Heart left ventricle (tissue), 13 donors: Measurements from ENCODE around the gene CCDC27.

Experiments
- POLR2A ChIP-seq, 2 donors: fragments of 450-650 bp; IDR thresholded peaks; one replicate each; pipeline ENCODE4 v1.6.1; 2017; ENCODE audit warnings: antibody characterized with exemption in 2 of 2, mild to moderate bottlenecking in 2 of 2, moderate library complexity in 2 of 2
- TF ChIP-seq, protein P1 (sequence below), 12 donors: fragments of 200-600 bp; sonication (generic) in 4 of 12; IDR thresholded peaks; one replicate each; pipeline versions ENCODE4 v1.5.0 to v1.8.0; 2018 to 2022; ENCODE audit warnings: antibody characterized with exemption in 12 of 12, mild to moderate bottlenecking in 5 of 12
- donor health status: ischemic (EF 13 %, LVEDD 7.1; RV severe dilation, severe dysfunction).
- donor health status: DM: no; HTN: yes; CAD: no.
- donor health status: DM: no; HTN: no; CAD: no.
- donor health status: ischemic (EF 25% LVEDD 6.9; RV normal size, moderate dysfunction).
- donor health status: ischemic (EF 25% LVEDD 5.7; RV mildly dilated, moderate dysfunction).
- donor health status: ischemic (EF 35%, LVEDD 5.7; RV mildly dilated, moderate dysfunction).
- donor health status: nonischemic (EF 11% LVEDD 7.7; RV severe dilation, severe dysfunction).
- donor health status: DM: yes; HTN: yes; CAD: no.
- donor health status: PGD.
- donor health status: ischemic (EF 29% LVEDD 5.4; RV normal size, mild dysfunction).
- donor health status: nonischemic (EF 23%, LVEDD 6.1; RV moderate dilation, normal function).

DNA sequence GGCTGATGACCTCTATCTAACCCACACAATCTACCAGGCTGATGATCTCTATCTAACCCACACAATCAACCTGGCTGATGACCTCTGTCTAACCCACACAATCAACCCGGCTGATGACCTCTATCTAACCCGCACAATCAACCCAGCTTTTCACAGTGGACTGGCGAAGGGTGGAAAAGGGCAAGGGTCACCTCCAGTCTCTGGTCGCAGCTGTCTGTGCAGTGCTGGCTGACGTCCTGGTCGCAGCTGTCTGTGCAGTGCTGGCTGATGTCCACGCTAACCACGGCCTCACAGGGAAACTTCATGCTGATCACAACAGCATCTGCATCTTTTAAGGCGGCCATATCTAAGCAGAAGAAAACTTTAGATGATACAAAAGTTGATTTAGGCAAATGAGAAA, 12.2 kb upstream of the CCDC27 start:
- TF ChIP-seq, protein P1, sequence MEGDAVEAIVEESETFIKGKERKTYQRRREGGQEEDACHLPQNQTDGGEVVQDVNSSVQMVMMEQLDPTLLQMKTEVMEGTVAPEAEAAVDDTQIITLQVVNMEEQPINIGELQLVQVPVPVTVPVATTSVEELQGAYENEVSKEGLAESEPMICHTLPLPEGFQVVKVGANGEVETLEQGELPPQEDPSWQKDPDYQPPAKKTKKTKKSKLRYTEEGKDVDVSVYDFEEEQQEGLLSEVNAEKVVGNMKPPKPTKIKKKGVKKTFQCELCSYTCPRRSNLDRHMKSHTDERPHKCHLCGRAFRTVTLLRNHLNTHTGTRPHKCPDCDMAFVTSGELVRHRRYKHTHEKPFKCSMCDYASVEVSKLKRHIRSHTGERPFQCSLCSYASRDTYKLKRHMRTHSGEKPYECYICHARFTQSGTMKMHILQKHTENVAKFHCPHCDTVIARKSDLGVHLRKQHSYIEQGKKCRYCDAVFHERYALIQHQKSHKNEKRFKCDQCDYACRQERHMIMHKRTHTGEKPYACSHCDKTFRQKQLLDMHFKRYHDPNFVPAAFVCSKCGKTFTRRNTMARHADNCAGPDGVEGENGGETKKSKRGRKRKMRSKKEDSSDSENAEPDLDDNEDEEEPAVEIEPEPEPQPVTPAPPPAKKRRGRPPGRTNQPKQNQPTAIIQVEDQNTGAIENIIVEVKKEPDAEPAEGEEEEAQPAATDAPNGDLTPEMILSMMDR (IDR thresholded peaks at IDR 0.05) = no peak
- TF ChIP-seq POLR2A (IDR thresholded peaks at IDR 0.05) = no peak
